ENCODE results near the gene FARS2.
"Not testable (repeated sequence)": the region's sequence is repeated elsewhere in the genome, so short reads cannot be mapped to it uniquely, and the experiment has no call there.

Gene FARS2

GRCh38 chr6:5645328-5646290, 384.3 kb downstream of the FARS2 start:
- DNase-seq = no peak

- DNase-seq = no peak
These were observed 391.3 kb downstream of the FARS2 start for GRCh38 chr6:5652406-5653137.

- DNase-seq = no peak
These were observed 392.5 kb downstream of the FARS2 start for GRCh38 chr6:5653801-5654200.

- no peak for DNase-seq
These were observed 394.9 kb downstream of the FARS2 start for GRCh38 chr6:5656226-5656625.

GRCh38 chr6:5656695-5657094, 395.4 kb downstream of the FARS2 start:
- not testable (repeated sequence) for DNase-seq

GRCh38 chr6:5657684-5658430, 396.5 kb downstream of the FARS2 start:
- DNase-seq = peak; percentile 24

GRCh38 chr6:5659467-5659866, 398.2 kb downstream of the FARS2 start:
- no peak for DNase-seq

GRCh38 chr6:5660772-5661171, 399.5 kb downstream of the FARS2 start:
- DNase-seq = no peak

- DNase-seq = no peak
These were observed 401.5 kb downstream of the FARS2 start for GRCh38 chr6:5662797-5663196.

GRCh38 chr6:5663259-5663658, 401.9 kb downstream of the FARS2 start:
- DNase-seq = no peak

- DNase-seq = no peak
These were observed 402.4 kb downstream of the FARS2 start for GRCh38 chr6:5663739-5664138.

- no peak for DNase-seq
These were observed 402.8 kb downstream of the FARS2 start for GRCh38 chr6:5664149-5664548.

- DNase-seq = no peak
These were observed 403.9 kb downstream of the FARS2 start for GRCh38 chr6:5665173-5665572.

GRCh38 chr6:5665667-5666066, 404.4 kb downstream of the FARS2 start:
- no peak for DNase-seq

GRCh38 chr6:5666695-5667094, 405.4 kb downstream of the FARS2 start:
- DNase-seq = no peak

- no peak for DNase-seq
These were observed 406.4 kb downstream of the FARS2 start for GRCh38 chr6:5667737-5668136.

GRCh38 chr6:5670381-5670780, 409.1 kb downstream of the FARS2 start:
- DNase-seq = no peak

GRCh38 chr6:5670811-5671561, 409.7 kb downstream of the FARS2 start:
- DNase-seq = peak; percentile 15

- DNase-seq = no peak
These were observed 410.6 kb downstream of the FARS2 start for GRCh38 chr6:5671601-5672559.

- peak; percentile 84 for DNase-seq
These were observed 411.3 kb downstream of the FARS2 start for GRCh38 chr6:5672581-5673011.
